Measurements from ENCODE around the gene PEX10.
A peak's percentile ranks its signal among the peaks of the same experiment; 100 is the strongest.
"Not testable (repeated sequence)": the region's sequence is repeated elsewhere in the genome, so short reads cannot be mapped to it uniquely, and the experiment has no call there.

PEX10 gene

GRCh38 chr1:2412395-2412772 lies at the start of gene PEX10:
Gene PEX10 (minus strand): TSS chr1:2412564. CDS start chr1:2412502, 62 bp downstream.
- peak within 1 kb of the TSS; percentile 99 for H3K27ac ChIP-seq
- no peak for TF ChIP-seq CTCF (conservative IDR thresholded peaks at IDR 0.05)

- TF ChIP-seq CTCF (conservative IDR thresholded peaks at IDR 0.05) = no peak
- peak overlapping the region; percentile 56; the same call in 1 of the 2 replicates for H3K27ac ChIP-seq
Observed at GRCh38 chr1:2460996-2461751, 48.8 kb upstream of the PEX10 start.

- no peak for TF ChIP-seq CTCF (conservative IDR thresholded peaks at IDR 0.05)
Observed at GRCh38 chr1:2460203-2460602, 47.8 kb upstream of the PEX10 start.

GRCh38 chr1:2459757-2460156 lies 47.4 kb upstream of the PEX10 start:
- TF ChIP-seq CTCF (conservative IDR thresholded peaks at IDR 0.05) = peak; percentile 69
- peak overlapping the region; percentile 56; the same call in 1 of the 2 replicates for H3K27ac ChIP-seq

More at GRCh38 chr1:2460203-2460602, 47.8 kb upstream of the PEX10 start:
- peak overlapping the region; percentile 56; the same call in 1 of the 2 replicates for H3K27ac ChIP-seq

DNA sequence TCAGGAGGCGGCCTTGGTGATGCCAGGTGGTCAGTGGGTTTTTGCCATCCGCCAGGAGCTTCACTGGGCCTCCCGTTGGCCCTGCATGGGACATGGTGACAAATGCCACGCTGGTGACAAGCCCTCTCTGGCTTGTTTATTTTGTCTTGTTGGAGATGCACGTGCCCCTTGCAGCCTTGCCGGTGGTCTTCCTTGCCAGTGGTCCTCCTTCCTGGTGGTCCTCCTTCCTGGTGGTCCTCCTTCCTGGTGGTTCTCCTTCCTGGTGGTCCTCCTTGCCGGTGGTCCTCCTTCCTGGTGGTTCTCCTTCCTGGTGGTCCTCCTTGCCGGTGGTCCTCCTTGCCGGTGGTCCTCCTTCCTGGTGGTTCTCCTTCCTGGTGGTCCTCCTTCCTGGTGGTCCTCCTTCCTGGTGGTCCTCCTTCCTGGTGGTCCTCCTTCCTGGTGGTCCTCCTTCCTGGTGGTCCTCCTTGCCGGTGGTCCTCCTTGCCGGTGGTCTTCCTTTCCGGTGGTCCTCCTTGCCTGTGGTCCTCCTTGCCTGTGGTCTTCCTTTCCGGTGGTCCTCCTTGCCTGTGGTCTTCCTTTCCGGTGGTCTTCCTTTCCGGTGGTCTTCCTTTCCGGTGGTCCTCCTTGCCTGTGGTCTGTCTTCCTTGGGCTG lies 46.9 kb upstream of the PEX10 start:
- not testable (repeated sequence) for H3K27ac ChIP-seq

GRCh38 chr1:2458687-2459086 lies 46.3 kb upstream of the PEX10 start:
- no peak for TF ChIP-seq CTCF (conservative IDR thresholded peaks at IDR 0.05)
- no peak overlapping the region for H3K27ac ChIP-seq

DNA sequence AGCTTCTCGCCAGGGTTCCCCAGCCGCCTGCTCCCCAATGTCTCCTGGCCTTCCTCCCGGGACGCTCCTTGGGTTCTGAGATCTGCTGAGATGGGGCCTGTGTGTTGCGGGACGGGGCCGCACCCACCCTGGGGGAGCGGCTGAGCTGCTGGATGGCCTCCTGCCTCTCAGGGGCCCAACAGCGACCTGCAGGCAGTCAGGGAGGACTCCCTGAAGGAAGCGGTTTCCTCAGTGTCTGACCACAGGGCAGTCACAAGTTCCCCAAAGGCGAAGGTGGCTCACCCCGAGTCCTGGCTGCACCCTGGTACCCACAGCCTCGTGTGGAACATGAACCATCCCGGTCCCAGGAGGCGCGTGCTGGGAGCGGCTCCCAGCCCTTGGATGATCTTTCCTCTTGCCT lies 45.1 kb upstream of the PEX10 start:
- H3K27ac ChIP-seq = no peak overlapping the region
- no peak for TF ChIP-seq CTCF (conservative IDR thresholded peaks at IDR 0.05)

DNA sequence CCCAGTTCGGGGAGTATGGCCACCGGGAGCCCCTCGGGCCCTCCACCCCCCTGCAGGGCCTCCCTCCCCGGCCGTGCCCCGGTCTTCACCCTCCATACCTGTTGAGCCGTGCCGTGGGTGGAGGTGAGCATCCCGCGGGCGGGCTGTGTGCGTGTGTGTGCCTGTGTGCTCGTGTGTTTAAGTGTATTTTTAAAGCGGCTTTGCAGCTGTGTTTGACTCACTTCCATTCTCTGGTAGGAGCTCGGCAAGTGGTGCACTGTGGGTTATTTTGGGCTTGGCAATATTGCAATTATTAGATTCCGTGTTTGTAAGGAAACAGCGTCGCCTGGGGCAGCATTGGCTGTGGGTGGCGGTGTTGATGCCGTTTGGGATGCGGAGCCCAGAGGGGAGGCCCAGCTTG lies 43.4 kb upstream of the PEX10 start:
- no peak overlapping the region for H3K27ac ChIP-seq
- TF ChIP-seq CTCF (conservative IDR thresholded peaks at IDR 0.05) = no peak

Data from VCaP (cell line).